IgD-negative memory B cell (primary cell): ENCODE data around the gene AGGF1. TPM values are rescaled to one million over a fixed set of nuclear protein-coding genes. Genes with fewer than 3 reads are reported as not detected.
"Not testable (repeated sequence)": the region's sequence is repeated elsewhere in the genome, so short reads cannot be mapped to it uniquely, and the experiment has no call there.

ENCODE experiments used
- H3K27ac Mint-ChIP-seq, 3 donors: one replicate each; pipeline ENCODE4 v1.8.0; 2020 to 2022; ENCODE audit warnings: mild to moderate bottlenecking in 3 of 3, mixed read lengths in 3 of 3, moderate library complexity in 1 of 3
- H3K27me3 Mint-ChIP-seq: one replicate; pipeline ENCODE4 v1.8.0; 2021; ENCODE audit warnings: mixed read lengths
- H3K36me3 Mint-ChIP-seq: one replicate; pipeline ENCODE4 v1.8.0; 2020; ENCODE audit warnings: mild to moderate bottlenecking, mixed read lengths
- H3K4me1 Mint-ChIP-seq, 3 donors: one replicate each; pipeline ENCODE4 v1.8.0; 2020 to 2022; ENCODE audit warnings: mixed read lengths in 3 of 3, mild to moderate bottlenecking in 1 of 3
- H3K4me3 Mint-ChIP-seq, 4 donors: one replicate each; pipeline ENCODE4 v1.8.0; 2020 to 2022; ENCODE audit warnings: mild to moderate bottlenecking in 4 of 4, mixed read lengths in 4 of 4, moderate library complexity in 3 of 4
- H3K9me3 Mint-ChIP-seq, 3 donors: one replicate each; pipeline ENCODE4 v1.8.0; 2020 to 2021; ENCODE audit warnings: mixed read lengths in 3 of 3, mild to moderate bottlenecking in 1 of 3
- polyA plus RNA-seq: library from polyadenylated mRNA; unstranded; fragments of 300-500 nt; fragmentation: Illumina TruSeq; gene quantifications from one replicate; pipeline ENCODE4 v1.2.3, GENCODE V29; 2021

The AGGF1 gene
- polyA plus RNA-seq, 1 donor from 2014 or later, result 30.8 TPM

GRCh38 chr5:77086689-77087483, 56.7 kb downstream of the AGGF1 start, which contains the start of gene ZBED3:
TSS of gene ZBED3 (minus strand) at chr5:77087285. CDS start at chr5:77077878, 9,407 bp downstream.
- H3K4me1 Mint-ChIP-seq, result peaks cover 6 to 19% (median 12%) of the 10 kb centered on the region in 3 donors
- H3K27me3 Mint-ChIP-seq, result peaks cover 4% of the 10 kb centered on the region
- no peaks in the 10 kb centered on the region for H3K9me3 Mint-ChIP-seq
- H3K27ac Mint-ChIP-seq, result peak within 1 kb of the TSS; percentile 55 to 74 (median 59)
- peak within 1 kb of the TSS; percentile 93 to 99 (median 96) for H3K4me3 Mint-ChIP-seq
- H3K36me3 Mint-ChIP-seq, result peaks cover 1% of the 10 kb centered on the region

DNA sequence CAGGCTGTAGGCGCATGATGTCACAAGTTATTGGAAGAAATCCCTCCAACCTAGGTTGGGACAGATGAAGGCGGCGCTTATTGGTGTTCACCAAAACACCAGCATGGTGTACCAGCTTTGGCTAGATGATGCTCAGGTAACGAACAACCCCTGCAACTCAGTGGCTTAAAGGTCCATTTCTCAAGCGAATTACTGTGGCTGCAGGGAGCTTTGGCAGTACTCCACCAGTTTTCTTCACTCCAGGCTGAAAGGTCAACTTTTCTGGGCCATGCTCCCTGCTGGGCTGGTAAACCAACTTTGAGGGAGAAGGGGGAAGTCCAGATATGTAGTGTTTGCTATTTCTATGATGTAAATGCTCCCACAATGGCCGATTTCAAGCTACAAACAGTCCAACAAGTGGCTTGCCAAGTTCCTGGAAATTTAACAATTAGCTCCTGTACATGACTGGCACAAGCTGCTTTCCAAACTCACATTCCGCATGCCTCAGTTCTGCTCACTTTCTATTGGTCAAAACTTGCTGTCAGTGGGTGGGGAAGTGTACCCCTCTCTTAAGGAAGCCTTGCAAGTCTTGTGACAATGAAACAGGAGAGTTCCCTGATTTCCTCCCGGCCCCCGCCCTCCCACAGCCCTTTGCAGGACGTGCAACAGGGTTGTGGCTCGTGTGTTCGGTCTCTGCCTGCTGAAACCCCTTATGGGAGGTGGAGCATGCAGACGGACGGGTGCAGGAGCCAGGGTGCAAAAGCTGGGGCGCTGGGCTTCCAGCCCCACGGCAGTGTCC, 57.5 kb downstream of the AGGF1 start:
- H3K36me3 Mint-ChIP-seq, result no peaks in the 10 kb centered on the region
- peaks cover 6 to 19% (median 12%) of the 10 kb centered on the region in 3 donors for H3K4me1 Mint-ChIP-seq
- peak overlapping the region; percentile 93 to 99 (median 96) for H3K4me3 Mint-ChIP-seq
- H3K9me3 Mint-ChIP-seq, result no peaks in the 10 kb centered on the region
- peaks cover 4% of the 10 kb centered on the region for H3K27me3 Mint-ChIP-seq
- H3K27ac Mint-ChIP-seq, result peak overlapping the region; percentile 13 to 55 (median 31)

DNA sequence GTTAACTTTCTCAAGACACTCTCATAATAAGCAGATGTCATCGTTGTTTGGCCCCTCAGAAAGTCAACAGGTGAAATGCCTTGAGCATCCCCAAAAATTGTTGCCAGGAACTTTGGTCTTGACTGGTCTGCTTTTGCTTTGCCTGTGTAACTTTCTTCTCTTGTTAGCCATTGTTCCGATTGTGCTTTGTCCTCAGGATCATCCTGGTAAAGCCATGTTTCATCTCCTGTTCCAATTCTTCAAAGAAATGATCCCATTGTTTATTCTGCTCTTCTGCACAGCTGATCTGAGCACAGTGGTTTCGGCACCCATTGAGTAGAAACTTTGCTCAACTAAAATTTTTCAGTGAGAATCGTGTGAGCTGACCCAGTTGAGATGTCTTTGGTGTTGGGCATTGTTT, 65.0 kb downstream of the AGGF1 start:
- peaks cover 0 to 1% (median 0%) of the 10 kb centered on the region in 3 donors for H3K9me3 Mint-ChIP-seq
- no peaks in the 10 kb centered on the region for H3K27me3 Mint-ChIP-seq
- H3K27ac Mint-ChIP-seq, result no peak overlapping the region
- peaks cover 2% of the 10 kb centered on the region for H3K36me3 Mint-ChIP-seq
- no peak overlapping the region for H3K4me3 Mint-ChIP-seq
- H3K4me1 Mint-ChIP-seq, result no peaks in the 10 kb centered on the region

DNA sequence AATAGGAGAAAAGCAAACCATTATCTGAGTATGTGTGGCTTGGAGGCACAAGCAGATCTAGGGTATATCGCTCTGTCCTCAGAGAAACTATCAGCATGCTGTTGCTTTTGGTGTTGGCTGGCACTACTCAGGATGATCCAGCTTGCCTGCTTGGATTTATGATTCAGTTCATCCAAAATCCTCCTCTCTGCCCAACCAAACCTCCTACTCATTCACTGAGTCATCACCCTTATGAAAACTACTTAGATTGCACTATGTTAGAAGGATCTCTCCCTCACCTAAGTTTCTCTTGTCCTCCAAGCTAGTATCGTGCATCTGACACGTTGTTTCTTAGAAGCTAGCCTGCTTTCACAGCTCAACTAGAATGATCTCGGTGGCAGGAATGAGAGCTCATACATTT, 71.1 kb downstream of the AGGF1 start:
- H3K36me3 Mint-ChIP-seq, result peaks cover 4% of the 10 kb centered on the region
- no peak overlapping the region for H3K27ac Mint-ChIP-seq

DNA sequence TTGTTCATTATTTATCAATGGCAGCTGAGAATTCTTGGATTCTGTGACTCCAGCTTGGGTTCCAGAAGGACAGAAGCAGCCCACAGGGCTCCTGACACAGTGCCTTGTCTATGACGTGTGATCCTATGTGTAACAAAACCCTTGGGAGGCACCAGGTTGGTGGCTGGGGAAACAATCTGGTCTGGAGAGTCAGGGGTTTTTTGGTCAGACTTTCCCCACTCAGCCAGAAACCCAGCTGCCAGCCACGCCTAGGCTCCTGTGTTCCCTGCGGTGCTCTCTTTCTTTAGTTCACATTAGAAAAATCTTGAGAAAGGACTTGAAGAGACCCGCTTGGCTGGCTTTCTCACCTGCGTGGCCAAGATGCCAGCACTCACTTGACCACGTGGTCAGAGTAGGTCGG, 72.3 kb downstream of the AGGF1 start:
- peaks cover 0 to 2% (median 0%) of the 10 kb centered on the region in 3 donors for H3K9me3 Mint-ChIP-seq
- H3K36me3 Mint-ChIP-seq, result peaks cover 4% of the 10 kb centered on the region

More for the DNA sequence above, 71.1 kb downstream of the AGGF1 start:
- Mint-ChIP-seq H3K4me3 (no peak overlapping the region), H3K4me1 (no peaks in the 10 kb centered on the region), H3K9me3 (peaks cover 0 to 2% (median 0%) of the 10 kb centered on the region in 3 donors), H3K27me3 (no peaks in the 10 kb centered on the region)

DNA sequence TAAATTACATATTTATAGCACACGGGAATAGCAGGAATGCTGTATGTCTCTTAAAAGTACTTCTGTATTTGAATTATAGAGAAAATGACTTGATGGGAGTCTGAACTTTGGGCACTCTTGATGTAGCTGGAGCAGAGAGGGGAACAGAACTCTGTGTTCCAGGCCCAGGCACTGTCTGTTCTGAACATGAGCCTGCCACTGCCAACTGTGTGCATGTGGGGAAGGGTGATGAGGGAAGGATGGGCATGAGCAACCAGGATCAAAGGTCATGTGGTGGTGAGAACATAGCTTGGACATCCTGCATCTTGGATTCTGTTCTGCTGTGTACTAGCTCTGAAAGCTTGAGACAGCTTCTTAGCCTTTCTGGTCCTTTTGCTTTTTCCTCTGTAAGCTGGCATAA, 73.3 kb downstream of the AGGF1 start:
- Mint-ChIP-seq H3K9me3 (peaks cover 0 to 2% (median 0%) of the 10 kb centered on the region in 3 donors), H3K4me3 (no peak overlapping the region), H3K36me3 (peaks cover 4% of the 10 kb centered on the region), H3K27ac (no peak overlapping the region), H3K4me1 (no peaks in the 10 kb centered on the region), H3K27me3 (no peaks in the 10 kb centered on the region)

More for the DNA sequence above, 72.3 kb downstream of the AGGF1 start:
- H3K4me1 Mint-ChIP-seq, result no peaks in the 10 kb centered on the region
- H3K27ac Mint-ChIP-seq, result no peak overlapping the region
- no peak overlapping the region for H3K4me3 Mint-ChIP-seq
- no peaks in the 10 kb centered on the region for H3K27me3 Mint-ChIP-seq

GRCh38 chr5:77104813-77105212, 74.6 kb downstream of the AGGF1 start:
- Mint-ChIP-seq H3K9me3 (peaks cover 0 to 2% (median 0%) of the 10 kb centered on the region in 3 donors), H3K4me1 (no peaks in the 10 kb centered on the region), H3K4me3 (no peak overlapping the region), H3K27me3 (no peaks in the 10 kb centered on the region), H3K36me3 (peaks cover 2% of the 10 kb centered on the region), H3K27ac (no peak overlapping the region)

- H3K4me1 Mint-ChIP-seq, H3K36me3 Mint-ChIP-seq, H3K27me3 Mint-ChIP-seq: not testable (repeated sequence)
These were observed 76.8 kb downstream of the AGGF1 start for GRCh38 chr5:77107035-77107434.

More at GRCh38 chr5:77107035-77107434, 76.8 kb downstream of the AGGF1 start:
- H3K9me3 Mint-ChIP-seq, H3K27ac Mint-ChIP-seq, H3K4me3 Mint-ChIP-seq: not testable (repeated sequence)

Other genes starting within 250 kb of the AGGF1 start
- gene F2RL1, start 211.4 kb upstream of the AGGF1 start, polyA plus RNA-seq, result 2.6 TPM
- gene S100Z, start 180.4 kb upstream of the AGGF1 start, polyA plus RNA-seq, result 5.3 TPM
- gene CRHBP, start 77.4 kb upstream of the AGGF1 start, polyA plus RNA-seq, result not detected
- 0.29 TPM for gene ZBED3, start 56.9 kb downstream of the AGGF1 start, polyA plus RNA-seq
- gene PDE8B, start 180.3 kb downstream of the AGGF1 start, polyA plus RNA-seq, result not detected